SK-N-DZ (cell line): ENCODE data around the gene TLR6.
"Not testable (repeated sequence)": the region's sequence is repeated elsewhere in the genome, so short reads cannot be mapped to it uniquely, and the experiment has no call there.

Experiments
- DNase-seq: peaks from one replicate; pipeline ENCODE4 v3.0.0-alpha.2; 2015; ENCODE audit warnings: low spot score
- small RNA-seq, 2 experiments: library from RNA; depleted of rRNA; stranded (forward); fragments of <200 nt; gene quantifications; one replicate each; pipeline ENCODE3, GENCODE V24; 2014

Gene TLR6

GRCh38 chr4:38788317-38788716, 68.3 kb downstream of the TLR6 start:
- no peak for DNase-seq

DNA sequence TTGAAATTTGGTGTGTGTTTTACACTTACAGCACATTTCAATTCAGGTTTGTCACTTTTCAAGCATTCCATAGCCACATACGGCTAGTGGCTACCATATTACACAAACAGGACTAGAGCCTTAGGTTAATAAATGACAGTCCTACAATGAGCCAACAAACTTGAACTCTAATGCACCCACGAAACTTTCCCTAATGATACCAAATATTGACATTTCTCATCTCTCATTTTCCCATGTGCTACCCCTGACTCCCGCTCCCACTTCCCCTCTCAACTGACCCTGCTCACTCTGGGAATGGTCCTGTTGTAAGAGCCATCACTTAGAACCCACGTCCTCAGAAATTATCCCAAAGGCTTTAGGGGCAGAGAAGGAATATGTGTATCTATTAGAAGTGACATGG, 68.9 kb downstream of the TLR6 start:
- DNase-seq, result no peak

- no peak for DNase-seq
These were observed 70.7 kb downstream of the TLR6 start for GRCh38 chr4:38785901-38786402.

GRCh38 chr4:38785041-38785790, 71.4 kb downstream of the TLR6 start:
- no peak for DNase-seq

GRCh38 chr4:38784141-38784540, 72.5 kb downstream of the TLR6 start:
- DNase-seq, result no peak

DNA sequence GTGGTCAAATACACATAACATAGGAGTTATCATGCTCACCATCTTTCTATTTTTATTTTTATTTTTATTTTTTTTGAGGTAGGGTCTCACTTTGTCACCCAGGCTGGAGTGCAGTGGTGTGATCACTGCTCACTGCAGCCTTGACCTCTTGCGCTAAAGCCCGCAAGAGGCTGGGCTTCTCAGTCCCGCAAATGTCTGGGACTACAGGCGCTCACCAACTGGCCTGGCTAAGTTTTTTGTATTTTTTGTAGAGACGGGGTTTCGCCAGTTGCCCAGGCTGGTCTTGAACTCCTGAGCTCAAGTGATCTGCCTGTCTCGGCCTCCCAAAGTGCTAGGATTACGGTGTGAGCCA, 73.5 kb downstream of the TLR6 start:
- DNase-seq, result no peak

DNA sequence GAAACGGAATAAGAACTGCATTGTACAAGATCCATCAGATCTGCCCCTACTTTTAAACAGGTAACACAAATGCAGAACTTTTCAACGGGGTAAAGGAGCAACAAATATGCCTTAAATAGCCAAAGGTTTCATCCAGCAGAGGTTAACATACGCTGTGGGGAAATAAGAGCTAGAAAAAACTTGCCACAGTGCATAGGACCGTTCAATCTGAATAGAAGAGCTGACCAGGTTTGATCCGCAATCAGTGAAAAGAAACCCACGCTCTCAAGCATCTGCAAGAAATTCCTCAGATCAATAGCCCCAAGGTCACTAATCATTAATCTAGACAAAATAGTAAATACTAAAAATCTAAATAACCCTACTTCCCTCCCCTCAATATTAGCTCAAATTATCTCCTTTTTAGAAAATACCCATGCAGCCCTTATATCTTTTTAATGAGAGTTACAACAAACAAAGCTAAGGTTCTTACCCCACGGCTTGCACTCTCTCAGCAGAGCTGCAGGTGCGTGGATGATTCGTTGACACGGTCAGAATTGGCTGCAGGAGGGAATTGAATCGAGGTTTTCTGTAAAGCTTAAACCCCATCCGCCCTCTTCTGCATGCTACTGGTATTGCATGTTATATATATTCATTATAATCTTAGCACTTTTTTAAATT, 74.0 kb downstream of the TLR6 start, which contains the start of gene TLR10:
Gene TLR10, minus strand, starts transcription at position 539 of the 657 bp plus-strand sequence. CDS start 7,400 bp downstream, outside the sequence.
- peak; percentile 41 for DNase-seq

- no peak for DNase-seq
These were observed 74.8 kb downstream of the TLR6 start for GRCh38 chr4:38781854-38782261.

DNA sequence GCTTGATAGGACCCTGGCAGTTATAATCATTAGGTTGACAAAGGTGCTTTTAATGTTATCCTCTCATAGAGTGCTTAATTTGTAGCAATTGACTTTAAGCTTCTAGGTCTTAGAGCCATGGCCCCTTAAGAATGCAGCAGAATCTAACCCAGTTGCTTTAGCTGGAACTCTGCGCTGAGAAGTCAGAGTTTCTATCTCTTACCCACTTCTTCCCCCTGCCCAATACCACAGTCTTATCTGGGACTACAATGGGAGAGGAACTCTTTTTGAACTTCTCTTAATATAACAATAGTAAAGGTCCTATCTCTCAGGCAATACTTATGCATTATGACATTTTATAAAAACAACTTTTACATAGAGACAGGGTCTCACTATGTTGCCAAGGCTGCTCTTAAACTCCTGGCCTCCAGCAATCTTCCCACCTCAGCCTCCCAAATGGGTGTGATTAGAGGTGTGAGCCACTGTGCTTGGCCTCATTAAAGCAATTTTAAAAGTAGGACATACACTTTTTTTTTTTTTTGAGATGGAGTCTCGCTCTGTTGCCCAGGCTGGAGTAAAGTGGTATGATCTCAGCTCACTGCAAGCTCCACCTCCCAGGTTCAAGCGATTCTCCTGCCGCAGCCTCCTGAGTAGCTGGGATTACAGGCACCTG, 75.7 kb downstream of the TLR6 start:
- DNase-seq, result no peak

DNA sequence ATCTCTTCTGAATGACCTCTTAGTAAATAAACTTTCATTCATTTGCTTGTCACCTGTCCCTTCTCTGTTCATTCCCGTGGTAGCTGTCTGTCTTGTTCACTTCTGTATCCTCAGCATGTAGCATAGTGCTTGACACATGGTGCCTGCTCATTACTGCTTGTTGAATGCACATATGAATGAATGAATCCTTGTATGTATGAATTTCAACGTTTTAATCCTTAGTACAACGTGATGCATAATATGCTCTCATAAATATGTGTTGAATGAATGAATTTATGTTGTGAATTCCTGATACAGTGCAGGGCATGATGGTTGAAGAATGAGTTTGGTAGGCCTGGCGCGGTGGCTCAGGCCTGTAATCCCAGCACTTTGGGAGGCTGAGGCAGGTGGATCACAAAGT, 76.8 kb downstream of the TLR6 start:
- no peak for DNase-seq

DNA sequence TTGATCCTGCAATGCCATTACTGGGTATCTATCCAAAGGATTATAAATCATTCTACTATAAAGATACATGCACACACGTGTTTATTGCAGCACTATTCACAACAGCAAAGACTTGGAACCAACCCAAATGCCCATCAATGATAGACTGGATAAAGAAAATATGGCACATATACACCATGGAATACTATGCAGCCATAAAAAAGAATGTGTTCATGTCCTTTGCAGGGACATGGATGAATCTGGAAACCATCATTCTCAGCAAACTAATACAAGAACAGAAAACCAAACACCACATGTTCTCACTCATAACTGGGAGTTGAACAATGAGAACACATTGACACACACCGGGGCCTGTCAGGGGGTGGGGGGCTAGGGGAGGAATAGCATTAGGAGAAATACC, 78.7 kb downstream of the TLR6 start:
- DNase-seq, result not testable (repeated sequence)

DNA sequence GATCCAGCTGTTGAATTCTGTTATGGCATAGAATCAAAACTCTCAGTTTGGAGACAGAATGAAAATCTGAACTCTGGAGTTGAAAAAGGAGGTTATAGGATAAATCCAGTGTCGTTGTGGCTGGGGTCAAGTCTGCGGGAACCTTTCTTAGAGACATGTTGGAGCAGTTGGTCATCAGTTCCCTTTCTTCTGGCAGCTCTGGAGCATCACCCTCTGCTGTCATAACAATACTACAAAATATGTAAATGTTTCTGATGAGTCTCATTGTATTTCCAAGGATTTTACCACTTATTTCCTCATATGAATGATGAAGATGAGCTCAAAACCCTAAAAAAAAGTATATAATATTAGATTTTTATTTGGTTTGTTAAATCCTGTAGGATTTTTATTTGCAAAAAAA, 81.3 kb downstream of the TLR6 start:
- no peak for DNase-seq

- no peak for DNase-seq
These were observed 82.2 kb downstream of the TLR6 start for GRCh38 chr4:38774181-38774955.

Small RNAs within 50 kb of the gene (small RNA-seq; reads per million reads assigned to genes)
- gene MIR574, result 0 to 0.03 reads per million in 2 experiments
